Muscle layer of duodenum (tissue), 2 donors: Measurements from ENCODE around the gene EXOC4.

Experiments used
- H3K27ac ChIP-seq: one replicate; pipeline ENCODE4 v1.7.0; 2013; ENCODE audit warnings: mild to moderate bottlenecking, low read length
- H3K27me3 ChIP-seq: one replicate; pipeline ENCODE4 v1.7.0; 2013; ENCODE audit warnings: low read depth, mild to moderate bottlenecking, control low read depth, low read length
- H3K36me3 ChIP-seq, 2 donors: one replicate each; pipeline ENCODE4 v1.7.0; 2013; ENCODE audit warnings: low read length in 2 of 2, control low read depth in 1 of 2, mild to moderate bottlenecking in 1 of 2; ENCODE audit not compliant: insufficient read depth in 2 of 2, control insufficient read depth in 1 of 2
- H3K4me1 ChIP-seq, 2 donors: one replicate each; pipeline ENCODE4 v1.7.0; 2013; ENCODE audit warnings: low read length in 2 of 2, mild to moderate bottlenecking in 2 of 2, control low read depth in 1 of 2, moderate library complexity in 1 of 2; ENCODE audit not compliant: insufficient read depth in 2 of 2, control insufficient read depth in 1 of 2
- H3K4me3 ChIP-seq, 2 donors: one replicate each; pipeline ENCODE4 v1.7.0; 2013; ENCODE audit warnings: low read length in 2 of 2, low read depth in 1 of 2, mild to moderate bottlenecking in 1 of 2
- H3K9me3 ChIP-seq, 2 donors: one replicate each; pipeline ENCODE4 v1.7.0; 2013; ENCODE audit warnings: low read length in 2 of 2, control low read depth in 1 of 2, mild to moderate bottlenecking in 1 of 2; ENCODE audit not compliant: control insufficient read depth in 1 of 2
- donor health status: healthy.

EXOC4 gene

GRCh38 chr7:133348250-133348649 is 95.4 kb downstream of the EXOC4 start:
- Histone ChIP-seq H3K9me3 (peaks cover 5 to 10% of the 10 kb centered on the region in 2 donors), H3K4me3 (no peak overlapping the region), H3K27me3 (no peaks in the 10 kb centered on the region), H3K27ac (no peak overlapping the region), H3K36me3 (peaks cover 0 to 6% of the 10 kb centered on the region in 2 donors), H3K4me1 (no peaks in the 10 kb centered on the region)

- Histone ChIP-seq H3K27ac (no peak overlapping the region), H3K4me3 (no peak overlapping the region), H3K4me1 (no peaks in the 10 kb centered on the region), H3K27me3 (no peaks in the 10 kb centered on the region), H3K36me3 (peaks cover 0 to 6% of the 10 kb centered on the region in 2 donors), H3K9me3 (peaks cover 5 to 13% of the 10 kb centered on the region in 2 donors)
Measured at GRCh38 chr7:133349101-133349500, 96.2 kb downstream of the EXOC4 start.

- H3K9me3 ChIP-seq = peaks cover 5 to 13% of the 10 kb centered on the region in 2 donors
Measured at GRCh38 chr7:133352430-133352829, 99.6 kb downstream of the EXOC4 start.

DNA sequence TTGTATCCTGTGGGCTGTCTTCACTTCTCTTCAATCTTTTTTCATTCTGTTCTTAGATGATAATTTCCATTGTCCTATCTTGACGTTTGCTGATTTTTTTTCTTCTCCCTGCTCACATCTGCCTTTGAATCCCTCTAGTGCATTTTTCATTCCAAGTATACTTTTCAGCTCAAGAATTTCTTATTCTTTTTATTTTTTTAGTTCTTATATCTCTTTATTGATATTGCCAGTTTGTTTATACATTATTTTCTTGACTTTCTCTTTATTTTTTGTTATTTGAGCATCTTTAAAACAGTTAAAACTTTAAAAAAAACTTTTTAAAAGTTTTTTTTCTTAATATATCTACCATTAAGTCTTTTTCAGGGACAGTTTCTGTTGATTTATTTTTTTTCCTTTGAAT is 100.9 kb downstream of the EXOC4 start:
- H3K4me1 ChIP-seq = peaks cover 0 to 6% of the 10 kb centered on the region in 2 donors
- peaks cover 5 to 13% of the 10 kb centered on the region in 2 donors for H3K9me3 ChIP-seq
- no peak overlapping the region for H3K4me3 ChIP-seq
- no peaks in the 10 kb centered on the region for H3K27me3 ChIP-seq
- no peak overlapping the region for H3K27ac ChIP-seq
- H3K36me3 ChIP-seq = peaks cover 0 to 6% of the 10 kb centered on the region in 2 donors

More at GRCh38 chr7:133352430-133352829, 99.6 kb downstream of the EXOC4 start:
- Histone ChIP-seq H3K27me3 (no peaks in the 10 kb centered on the region), H3K4me3 (no peak overlapping the region), H3K4me1 (no peaks in the 10 kb centered on the region), H3K36me3 (peaks cover 0 to 6% of the 10 kb centered on the region in 2 donors), H3K27ac (no peak overlapping the region)

DNA sequence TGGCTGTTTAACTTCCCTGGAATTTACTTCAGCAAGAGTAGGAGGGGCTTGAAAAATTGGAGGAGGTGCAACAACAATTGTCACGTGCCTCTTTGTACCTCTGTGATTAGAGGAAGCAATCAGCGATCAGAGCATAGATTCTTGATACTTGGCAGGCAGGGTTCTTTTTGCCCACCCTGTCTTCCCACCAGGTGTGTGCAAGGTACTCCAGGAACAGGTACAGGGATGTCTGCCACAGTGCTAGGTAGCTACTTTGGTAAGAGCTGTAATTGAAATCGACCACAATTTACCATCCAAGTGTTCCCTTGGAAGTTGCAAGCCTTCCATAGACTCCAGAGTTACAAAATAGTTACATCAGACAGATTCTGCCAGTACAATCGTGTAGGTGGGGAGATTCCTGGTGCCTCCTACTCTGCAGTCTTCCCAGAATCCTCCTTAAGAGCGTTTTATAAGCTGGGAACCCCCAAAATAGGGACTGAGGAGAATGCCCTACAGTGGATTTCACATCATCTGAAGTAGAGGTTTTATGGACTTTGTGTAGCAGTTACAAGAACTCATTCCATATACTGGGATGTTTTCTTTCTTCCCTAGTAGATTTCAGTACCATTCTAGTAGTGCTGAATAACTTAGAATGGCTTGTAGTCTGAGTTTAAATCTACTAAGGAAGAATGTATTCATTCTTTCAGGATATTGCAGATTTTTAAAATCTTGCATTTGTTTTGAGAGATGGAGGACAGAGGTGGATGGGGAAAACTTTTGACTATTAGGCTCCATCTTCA is 101.9 kb downstream of the EXOC4 start:
- no peaks in the 10 kb centered on the region for H3K27me3 ChIP-seq
- no peak overlapping the region for H3K4me3 ChIP-seq
- peaks cover 0 to 6% of the 10 kb centered on the region in 2 donors for H3K36me3 ChIP-seq
- peaks cover 0 to 9% of the 10 kb centered on the region in 2 donors for H3K4me1 ChIP-seq
- H3K9me3 ChIP-seq = peaks cover 5 to 13% of the 10 kb centered on the region in 2 donors
- no peak overlapping the region for H3K27ac ChIP-seq

- Histone ChIP-seq H3K9me3 (peaks cover 5 to 13% of the 10 kb centered on the region in 2 donors), H3K4me1 (peaks cover 0 to 9% of the 10 kb centered on the region in 2 donors), H3K27me3 (no peaks in the 10 kb centered on the region), H3K36me3 (peaks cover 0 to 6% of the 10 kb centered on the region in 2 donors), H3K4me3 (no peak overlapping the region), H3K27ac (no peak overlapping the region)
Measured at GRCh38 chr7:133355325-133355708, 102.4 kb downstream of the EXOC4 start.

- peaks cover 0 to 6% of the 10 kb centered on the region in 2 donors for H3K36me3 ChIP-seq
- peaks cover 0 to 9% of the 10 kb centered on the region in 2 donors for H3K4me1 ChIP-seq
- H3K4me3 ChIP-seq = no peak overlapping the region
- H3K27ac ChIP-seq = no peak overlapping the region
- H3K27me3 ChIP-seq = no peaks in the 10 kb centered on the region
- H3K9me3 ChIP-seq = peaks cover 5 to 13% of the 10 kb centered on the region in 2 donors
Measured at GRCh38 chr7:133355822-133356221, 102.9 kb downstream of the EXOC4 start.

DNA sequence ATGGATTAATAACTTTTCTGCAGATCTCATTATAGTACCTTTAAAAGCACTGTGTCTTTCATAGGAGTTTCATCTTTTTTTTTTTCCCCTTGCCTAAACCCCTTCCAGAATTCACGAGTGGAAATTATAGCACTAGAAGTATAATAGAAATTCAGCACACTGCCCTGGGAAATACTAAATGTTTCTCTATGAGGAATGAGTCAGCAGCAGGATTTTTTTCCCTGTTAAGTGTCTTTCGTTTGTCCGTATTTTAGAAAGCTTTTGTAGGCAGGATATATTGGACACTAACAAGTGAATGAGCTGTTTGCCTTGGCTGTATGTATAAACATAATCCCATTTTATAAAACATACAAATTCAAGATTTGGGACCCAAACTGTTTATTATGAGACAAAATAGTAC is 105.8 kb downstream of the EXOC4 start:
- Histone ChIP-seq H3K9me3 (peaks cover 0 to under 1% of the 10 kb centered on the region in 2 donors), H3K27me3 (no peaks in the 10 kb centered on the region), H3K27ac (no peak overlapping the region), H3K36me3 (no peaks in the 10 kb centered on the region), H3K4me3 (no peak overlapping the region), H3K4me1 (peaks cover 0 to 9% of the 10 kb centered on the region in 2 donors)

DNA sequence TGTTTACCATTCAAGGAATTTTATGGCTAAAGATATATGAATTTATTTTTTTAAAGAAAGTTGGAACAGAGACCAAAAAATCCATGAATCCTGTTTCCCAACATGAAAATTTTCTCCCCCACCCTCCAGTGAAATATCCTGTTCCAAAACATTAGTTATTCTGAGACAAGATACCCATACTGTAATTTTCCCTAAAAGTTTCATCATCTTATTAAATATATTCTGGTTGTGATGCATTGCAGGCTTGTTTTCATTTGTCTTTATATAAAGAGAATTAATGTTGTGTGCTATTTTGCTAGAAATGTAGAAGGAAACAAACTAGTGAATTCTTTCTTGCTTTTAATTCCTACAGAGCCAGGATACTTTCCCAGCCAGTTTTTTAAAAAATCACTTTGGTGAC is 106.6 kb downstream of the EXOC4 start:
- Histone ChIP-seq H3K4me1 (peaks cover 0 to 9% of the 10 kb centered on the region in 2 donors), H3K27ac (no peak overlapping the region), H3K9me3 (no peaks in the 10 kb centered on the region), H3K36me3 (no peaks in the 10 kb centered on the region), H3K27me3 (no peaks in the 10 kb centered on the region), H3K4me3 (no peak overlapping the region)

GRCh38 chr7:133360201-133360600 is 107.3 kb downstream of the EXOC4 start:
- Histone ChIP-seq H3K36me3 (no peaks in the 10 kb centered on the region), H3K9me3 (no peaks in the 10 kb centered on the region), H3K27me3 (no peaks in the 10 kb centered on the region), H3K4me3 (no peak overlapping the region), H3K27ac (no peak overlapping the region), H3K4me1 (peaks cover 0 to 12% of the 10 kb centered on the region in 2 donors)

DNA sequence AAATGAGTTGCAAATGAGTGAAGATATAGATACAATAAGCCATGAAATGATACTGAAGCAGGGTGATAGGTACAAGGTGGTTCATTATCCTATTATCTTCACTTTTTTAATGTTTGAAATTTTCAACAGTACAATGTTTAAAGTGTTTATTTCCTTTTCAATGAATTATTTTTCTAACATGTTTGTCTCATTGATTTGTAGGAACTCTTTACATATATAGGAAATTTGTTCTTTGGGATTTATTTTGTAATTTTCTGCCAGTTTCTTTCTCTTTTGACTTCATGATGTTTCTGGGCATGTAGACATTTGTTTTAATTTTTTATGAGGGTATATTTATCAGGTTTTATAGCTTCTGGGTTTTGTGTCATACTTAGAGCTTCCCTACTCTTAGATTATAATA is 108.9 kb downstream of the EXOC4 start:
- peaks cover 0 to 16% of the 10 kb centered on the region in 2 donors for H3K4me1 ChIP-seq
- no peak overlapping the region for H3K27ac ChIP-seq
- H3K9me3 ChIP-seq = no peaks in the 10 kb centered on the region
- H3K4me3 ChIP-seq = no peak overlapping the region
- no peaks in the 10 kb centered on the region for H3K27me3 ChIP-seq
- H3K36me3 ChIP-seq = no peaks in the 10 kb centered on the region
